ENCODE data around the gene COG5.
"Not testable (repeated sequence)": the region's sequence is repeated elsewhere in the genome, so short reads cannot be mapped to it uniquely, and the experiment has no call there.

COG5 gene

DNA sequence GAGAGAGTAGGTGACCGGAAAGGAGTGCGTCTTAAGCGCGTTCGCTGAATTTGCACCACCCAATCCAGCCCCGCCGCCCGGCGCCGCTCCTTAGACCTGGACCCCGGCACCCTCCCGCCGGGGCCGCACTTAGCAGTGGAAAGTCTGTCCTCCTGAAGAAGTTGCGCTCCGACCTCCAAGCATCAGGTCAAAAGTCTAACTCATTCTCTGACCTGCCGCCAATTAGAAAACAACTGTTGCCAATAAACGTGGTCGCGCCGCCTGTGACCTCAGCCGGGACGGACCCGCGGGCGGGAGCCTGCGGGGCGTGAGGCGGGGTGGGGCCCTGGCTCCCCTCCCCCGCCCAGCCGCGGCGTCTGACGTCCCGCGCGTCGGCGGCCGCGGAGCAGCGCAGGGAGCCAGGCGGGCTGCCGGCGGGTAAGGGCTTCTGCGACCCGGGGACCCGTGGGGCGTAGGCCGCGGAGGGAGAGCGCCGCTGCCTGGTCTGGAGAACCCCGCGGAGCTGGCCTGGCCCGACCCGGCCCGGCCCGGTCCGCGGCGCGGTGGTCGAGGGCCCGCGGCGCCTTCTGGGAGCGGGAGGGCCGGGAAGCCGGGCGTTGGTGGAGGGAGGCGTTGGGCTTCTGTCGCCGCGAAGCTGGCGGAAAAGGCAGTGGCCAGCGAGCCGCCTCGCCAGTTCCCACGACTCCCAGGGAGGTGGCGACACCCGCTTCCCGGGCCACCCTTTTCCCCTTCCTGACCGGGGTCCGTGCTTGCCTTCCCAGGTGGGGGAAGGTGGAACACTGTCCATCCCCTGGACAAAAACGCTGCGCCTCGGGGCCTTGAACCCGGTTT, 16.4 kb upstream of the COG5 start, which contains the start of gene BCAP29:
Gene BCAP29, plus strand, starts transcription at position 362 of the 831 bp plus-strand sequence. CDS start 527 bp downstream, outside the sequence.
- DNase-seq (ENCODE audit: low spot score) = peak; percentile 90

DNA sequence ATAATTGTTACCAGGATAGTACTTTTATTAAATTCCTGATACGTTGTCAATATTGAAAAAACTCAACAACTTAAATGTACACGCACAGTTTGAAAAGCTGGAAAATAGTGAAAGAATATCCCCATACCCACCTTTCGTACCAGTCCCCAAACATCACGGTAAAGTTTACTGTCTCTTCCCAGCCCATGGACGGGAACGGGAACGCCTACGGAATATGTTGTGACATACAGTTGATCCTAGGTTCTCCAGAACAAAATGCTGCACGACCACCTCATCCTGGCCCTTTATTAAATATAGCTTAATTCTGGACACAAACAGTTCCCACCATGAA, 15.8 kb upstream of the COG5 start:
- DNase-seq (ENCODE audit: low spot score) = no peak

DNA sequence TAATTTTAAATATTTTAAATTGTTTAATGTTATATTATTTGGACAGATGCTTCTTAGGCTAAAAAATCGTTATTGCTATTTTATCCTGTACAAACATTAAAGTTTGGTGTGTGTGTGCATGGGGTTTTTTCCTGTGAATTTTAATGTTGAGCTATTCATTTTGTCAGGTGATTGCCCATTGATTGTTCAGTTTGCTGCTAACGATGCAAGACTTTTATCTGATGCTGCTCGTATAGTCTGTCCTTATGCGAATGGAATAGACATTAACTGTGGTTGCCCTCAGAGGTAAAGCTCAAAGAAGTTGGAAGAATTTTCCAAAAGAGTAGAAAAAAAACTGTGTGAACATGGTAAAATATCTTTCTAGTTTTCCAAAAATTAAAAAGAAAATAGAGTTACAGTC, 9.8 kb upstream of the COG5 start:
- no peak for DNase-seq (ENCODE audit: low spot score)

DNA sequence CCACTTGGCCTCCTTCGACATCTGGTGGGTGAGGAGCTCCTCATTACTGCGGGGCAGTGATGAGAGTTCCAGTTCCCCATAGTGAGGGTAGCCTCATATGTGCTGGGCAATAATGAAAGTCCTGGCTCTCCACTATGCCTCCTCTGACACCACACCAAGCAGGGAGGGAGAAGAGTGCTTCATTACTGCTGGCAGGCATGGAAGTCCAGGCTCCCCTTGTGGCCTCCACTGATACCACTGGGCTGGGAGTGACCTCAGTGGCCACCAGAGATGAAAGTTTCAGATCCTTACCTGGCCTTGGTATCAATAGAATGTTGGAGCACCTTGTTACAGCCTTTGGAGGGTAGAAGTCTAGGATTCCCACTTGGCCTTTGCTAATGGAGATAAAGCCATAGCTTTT, 6.6 kb upstream of the COG5 start:
- no peak for DNase-seq (ENCODE audit: low spot score)

DNA sequence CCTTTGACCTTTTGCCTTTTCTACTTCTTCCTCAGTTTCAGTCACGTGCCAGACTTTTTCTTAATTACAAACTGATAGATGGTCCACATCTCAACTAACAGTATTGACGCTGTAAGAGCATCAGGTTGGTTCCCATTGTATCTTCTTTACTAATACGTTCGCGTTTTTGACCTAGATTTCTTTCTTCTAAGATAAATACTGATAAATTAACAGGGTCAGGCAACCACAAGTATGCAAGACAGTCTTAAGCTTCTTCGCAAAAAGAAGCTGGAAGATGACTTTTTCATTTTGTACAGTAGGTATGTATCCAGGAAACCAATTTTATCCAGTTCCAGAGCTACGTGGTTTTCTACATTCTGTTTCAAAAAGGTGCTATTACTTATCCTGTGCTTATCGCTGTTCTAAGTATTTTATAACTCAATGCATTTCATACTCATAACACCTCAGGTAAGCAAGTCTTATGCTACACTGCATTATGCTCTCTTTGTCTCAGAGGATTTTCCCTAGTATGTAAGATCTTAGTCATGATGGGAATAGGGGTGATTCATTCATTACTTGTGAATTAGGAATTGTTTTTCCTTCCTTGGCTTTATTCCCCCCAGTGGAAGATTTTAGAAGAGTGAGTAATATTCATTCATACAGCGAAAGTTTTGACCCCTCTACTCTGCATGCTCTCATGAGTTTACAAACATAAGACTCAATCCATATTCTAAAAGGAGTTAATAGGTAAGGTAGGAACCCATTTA, 1.0 kb upstream of the COG5 start:
- DNase-seq (ENCODE audit: low spot score) = no peak

DNA sequence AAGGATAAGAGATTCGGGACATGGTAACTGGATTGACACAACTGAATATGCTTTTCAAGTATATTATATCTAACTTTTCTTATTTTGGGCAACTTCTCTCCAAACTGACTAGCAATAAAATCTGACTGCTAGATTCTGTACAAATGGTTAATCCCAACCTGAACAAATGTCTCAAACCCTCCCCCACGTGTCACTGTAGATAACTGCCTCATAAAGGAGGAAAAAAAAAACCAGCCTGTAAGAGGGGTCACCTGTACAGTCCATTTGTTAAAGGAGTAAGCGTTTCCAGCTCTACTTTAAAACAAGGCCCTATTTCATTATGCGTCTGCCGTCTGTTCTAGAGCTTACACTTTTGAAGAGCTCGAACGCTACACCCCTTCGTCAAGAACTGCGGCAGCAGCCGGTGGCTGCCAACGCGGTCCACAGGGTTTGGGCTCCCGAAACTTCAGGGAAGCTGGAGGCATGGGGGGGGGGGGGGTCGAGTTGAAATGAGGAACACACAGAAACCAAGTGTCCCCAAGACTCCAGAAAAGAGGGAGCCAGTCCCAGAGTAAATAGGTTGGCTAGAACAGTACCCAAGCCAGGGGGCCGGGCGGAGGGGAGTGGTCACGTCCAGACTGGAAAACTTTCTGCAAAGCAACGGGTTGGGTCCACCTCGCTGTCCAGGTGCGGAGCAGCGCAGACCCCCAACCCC, 492 bp downstream of the COG5 start:
- peak; percentile 61 for DNase-seq (ENCODE audit: low spot score)

DNA sequence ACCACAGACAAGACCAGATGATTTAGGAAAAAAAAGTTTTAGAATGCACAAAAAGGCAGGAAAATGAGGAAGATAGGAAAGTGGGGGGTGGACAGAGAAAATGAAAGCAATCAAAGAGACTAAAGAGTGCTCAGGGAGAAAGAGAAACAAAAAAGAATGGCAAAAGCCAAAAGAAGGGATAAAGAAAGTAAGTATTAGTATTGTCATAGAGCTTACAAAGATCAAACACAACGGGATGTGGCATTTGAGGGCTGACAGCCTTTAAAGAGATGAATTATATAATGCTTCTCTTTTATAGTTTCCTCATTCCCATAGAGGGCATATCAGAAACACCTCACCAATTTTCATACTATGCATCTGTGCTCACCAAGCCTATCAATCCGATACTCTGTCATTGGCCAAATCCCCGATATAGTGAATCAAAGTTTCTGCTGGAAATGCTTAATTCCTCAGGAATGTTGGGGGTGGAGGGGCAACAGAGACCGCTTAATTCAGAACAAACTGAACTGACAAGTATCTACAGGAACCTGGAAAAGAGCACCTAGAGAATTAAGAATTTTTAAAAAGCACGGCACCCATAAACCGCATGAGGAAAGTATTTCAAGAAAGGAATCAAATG, 2.7 kb downstream of the COG5 start:
- DNase-seq (ENCODE audit: low spot score) = no peak

DNA sequence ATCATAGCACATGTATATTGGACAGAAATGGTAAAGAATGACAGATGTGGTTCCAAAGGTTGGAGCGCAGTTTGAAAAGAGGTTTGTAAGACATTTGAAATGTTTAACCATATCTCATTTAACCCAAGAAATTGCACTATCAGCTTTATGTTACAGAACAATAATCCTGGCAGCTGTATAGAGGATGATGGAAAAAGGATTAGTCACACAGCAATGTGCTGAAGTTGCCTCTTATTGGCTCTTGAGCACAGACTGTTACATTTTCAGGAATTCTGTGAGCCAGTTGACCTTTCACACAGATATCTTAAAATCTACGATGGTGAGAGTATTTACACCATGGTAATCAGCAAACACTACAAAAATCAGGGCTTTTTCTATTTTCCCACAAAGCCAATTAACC, 3.9 kb downstream of the COG5 start:
- no peak for DNase-seq (ENCODE audit: low spot score)

DNA sequence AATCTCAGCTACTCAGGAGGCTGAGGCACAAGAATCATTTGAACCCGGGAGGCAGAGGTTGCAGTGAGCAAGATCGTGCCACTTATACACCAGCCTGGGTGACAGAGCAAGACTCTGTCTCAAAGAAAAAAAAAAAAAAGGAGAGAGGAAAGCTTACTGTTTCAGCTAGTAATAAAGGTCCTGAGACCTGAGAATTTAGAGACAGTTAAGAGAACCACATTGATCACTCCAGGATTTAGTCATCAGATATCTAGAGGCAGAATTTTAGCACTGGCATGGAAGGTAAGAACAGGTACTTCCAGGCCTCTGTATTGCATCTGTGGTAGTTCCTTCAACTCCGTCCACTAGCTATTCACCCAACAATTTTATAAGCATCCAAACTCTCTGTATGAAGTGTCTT, 7.8 kb downstream of the COG5 start:
- no peak for DNase-seq (ENCODE audit: low spot score)

DNA sequence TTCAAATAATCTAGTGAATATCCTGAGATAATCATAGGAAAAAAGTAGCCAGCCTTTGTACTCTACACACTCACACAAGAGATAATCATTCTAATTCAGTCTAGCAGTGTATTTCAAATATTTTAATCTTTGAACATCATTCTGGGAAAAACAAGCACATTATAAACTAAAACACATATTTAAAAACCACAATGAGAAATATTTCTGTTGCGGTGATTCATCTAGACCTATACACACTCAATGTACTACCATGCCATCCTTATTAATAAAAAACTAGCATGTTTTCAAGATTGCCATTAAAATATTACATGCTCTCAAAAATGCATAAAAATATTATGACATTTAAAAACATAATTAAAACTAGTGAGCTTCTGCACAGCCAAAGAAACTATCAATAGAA, 11.8 kb downstream of the COG5 start:
- no peak for DNase-seq (ENCODE audit: low spot score)

DNA sequence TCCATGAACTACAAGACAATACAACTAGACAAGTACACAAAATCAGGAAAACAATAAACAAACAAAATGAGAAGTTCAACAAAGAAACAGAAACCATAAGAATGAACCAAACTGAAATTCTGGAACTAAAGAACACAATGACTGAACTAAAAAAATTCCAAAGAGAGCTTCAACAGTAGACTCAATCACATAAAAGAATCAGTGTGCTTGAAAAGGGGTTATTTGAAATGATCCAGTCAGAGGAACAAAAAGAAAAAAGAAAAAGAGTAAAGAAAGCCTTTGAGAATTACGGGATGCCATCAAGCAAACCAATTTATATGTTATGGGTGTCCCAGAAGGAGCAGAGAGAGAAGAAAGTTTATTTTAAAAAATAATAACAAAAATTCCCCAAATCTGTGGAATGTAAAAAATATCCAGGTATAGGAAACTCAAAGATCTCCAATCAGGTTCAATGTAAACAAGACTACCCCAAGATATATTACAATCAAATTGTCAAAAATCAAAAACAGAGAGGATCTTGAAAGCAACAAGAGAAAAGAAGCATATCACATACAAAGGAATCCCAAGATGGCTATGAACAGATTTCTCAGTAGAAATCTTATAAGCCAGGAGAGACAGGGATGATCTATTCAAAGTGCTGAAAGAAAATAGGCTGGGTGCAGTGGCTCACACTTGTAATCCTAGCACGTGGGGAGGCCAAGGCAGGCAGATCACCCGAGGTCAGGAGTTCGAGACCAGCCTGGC, 18.7 kb downstream of the COG5 start:
- DNase-seq (ENCODE audit: low spot score) = no peak

DNA sequence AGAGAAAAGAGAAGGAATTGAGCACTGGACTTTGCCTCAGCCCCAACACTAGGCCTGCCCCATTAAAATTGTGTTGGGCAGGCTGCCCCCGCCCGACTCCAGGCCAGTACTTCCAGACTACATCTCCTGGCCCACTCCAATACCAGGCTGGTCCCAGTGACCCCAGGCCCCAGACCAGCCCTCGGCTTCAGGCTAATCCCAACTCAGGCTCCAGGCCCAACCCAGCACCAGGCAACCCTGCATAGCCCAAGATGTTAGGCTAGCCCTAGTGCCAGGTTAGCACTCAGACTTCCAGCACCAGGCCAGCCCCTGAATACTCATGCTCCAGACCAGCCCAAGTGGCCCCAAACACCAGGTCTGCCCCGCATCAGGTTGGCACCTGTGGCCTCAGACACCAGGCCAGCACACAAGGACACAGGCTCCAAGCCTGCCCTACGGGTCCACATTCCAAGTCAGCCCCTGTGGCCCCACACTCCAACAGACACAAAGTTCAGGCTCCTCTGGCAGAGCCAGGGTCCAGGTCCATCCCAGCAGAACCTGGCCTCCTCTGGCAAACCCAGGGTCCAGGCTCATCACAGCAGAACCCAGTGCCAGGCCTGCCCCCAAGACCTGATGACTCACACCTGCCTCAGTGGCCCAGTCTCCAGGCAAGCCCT, 20.3 kb downstream of the COG5 start:
- DNase-seq (ENCODE audit: low spot score) = no peak

DNA sequence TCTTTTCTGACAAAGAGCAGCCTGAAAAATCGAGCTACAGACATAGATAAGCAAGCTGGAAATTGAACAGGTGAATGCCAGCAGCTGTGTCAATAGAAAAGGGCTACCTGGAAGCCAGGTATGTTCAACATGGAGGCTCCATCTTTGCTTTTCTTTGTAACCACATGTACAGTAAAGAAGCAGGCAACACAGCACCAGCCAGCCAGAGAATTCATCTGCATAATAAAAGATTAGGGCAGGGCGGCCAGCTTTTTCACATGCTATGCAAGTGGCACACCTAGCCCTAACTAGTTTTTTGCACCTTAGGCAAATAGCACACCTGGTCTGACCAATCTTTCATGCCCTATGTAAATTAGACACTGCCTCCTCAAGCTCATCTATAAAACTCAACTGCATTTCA, 25.7 kb downstream of the COG5 start:
- no peak for DNase-seq (ENCODE audit: low spot score)

DNA sequence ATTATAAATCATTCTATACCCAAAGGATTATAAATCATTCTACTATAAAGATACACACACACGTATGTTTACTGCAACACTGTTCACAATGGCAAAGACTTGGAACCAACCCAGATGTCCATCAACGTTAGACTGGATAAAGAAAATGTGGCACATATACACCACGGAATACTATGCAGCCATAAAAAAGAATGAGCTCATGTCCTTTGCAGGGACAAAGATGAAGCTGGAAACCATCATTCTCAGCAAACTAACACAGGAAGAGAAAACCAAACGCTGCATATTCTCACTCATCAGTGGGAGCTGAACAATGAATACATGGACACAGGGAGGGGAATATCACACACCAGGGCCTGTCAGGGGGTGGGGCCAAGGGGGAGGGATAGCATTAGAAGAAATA, 26.5 kb downstream of the COG5 start:
- not testable (repeated sequence) for DNase-seq (ENCODE audit: low spot score)

DNA sequence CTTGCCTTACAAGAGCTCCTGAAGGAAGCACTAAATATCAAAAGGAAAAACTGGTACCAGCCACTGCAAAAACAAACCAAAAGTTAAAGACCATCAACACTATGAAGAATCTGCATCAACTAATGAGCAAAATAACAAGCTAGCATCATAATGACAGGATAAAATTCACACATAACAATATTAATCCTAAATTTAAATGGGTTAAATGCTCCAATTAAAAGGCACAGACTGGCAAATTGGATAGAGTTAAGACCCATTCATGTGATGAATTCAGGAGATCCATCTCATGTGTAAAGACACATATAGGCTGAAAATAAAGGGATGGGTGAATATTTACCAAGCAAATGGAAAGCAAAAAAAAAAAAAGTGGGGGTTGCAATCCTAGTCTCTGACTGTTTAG, 29.6 kb downstream of the COG5 start:
- DNase-seq (ENCODE audit: low spot score) = no peak

DNA sequence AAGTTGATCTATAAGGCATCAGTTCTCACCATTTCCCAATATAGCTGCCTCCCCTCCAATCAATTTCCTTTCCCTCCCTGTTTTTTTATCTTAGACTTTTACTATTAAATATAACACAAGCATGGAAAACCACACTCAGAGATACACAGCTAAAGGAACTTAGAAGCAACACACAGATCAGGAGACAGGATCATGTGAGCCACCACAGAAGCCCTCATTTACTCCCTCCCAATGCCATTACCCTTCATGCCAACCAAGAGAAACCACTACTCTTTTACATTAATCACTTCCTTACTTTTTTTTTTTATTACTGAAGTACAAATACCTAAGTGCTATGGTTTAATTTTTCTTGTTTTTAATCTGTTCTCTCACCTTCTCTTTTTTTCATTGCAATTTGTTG, 33.0 kb downstream of the COG5 start:
- no peak for DNase-seq (ENCODE audit: low spot score)

DNA sequence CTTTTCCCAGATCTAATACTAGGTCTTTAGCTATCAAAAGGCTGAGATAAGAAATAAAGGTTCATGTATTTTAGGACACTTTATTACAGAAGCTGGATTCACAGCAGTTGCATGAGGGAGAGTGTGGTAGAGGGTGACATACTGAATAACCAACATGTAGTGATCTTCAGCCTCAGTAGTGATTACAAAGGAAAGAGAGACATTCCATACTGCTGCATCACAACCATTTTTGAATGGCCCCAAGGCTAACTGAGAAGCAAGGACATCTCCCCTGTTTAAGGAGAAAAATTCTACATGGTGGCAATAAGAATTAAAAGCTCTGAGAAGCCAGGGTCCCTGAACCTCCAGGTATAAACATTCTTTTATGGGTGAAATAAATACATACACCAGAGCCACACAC, 35.3 kb downstream of the COG5 start:
- DNase-seq (ENCODE audit: low spot score) = no peak

DNA sequence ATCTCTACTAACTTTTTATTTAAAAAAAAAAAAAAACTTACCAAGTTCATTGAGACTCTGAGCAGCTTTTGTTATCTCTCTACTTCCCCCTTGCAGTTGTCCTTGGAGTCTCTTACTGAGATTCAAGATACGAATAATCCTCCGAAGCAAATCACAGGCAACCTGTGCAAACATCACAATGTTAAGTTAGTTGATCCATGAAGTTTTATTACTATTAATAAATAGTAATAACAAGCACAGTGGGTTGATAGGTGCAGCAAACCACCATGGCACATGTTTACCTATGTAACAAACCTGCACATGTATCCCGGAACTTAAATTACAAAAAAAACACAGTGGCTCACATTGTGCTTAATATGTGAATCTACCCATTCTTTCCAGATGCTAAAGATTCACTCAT, 36.5 kb downstream of the COG5 start:
- no peak for DNase-seq (ENCODE audit: low spot score)

DNA sequence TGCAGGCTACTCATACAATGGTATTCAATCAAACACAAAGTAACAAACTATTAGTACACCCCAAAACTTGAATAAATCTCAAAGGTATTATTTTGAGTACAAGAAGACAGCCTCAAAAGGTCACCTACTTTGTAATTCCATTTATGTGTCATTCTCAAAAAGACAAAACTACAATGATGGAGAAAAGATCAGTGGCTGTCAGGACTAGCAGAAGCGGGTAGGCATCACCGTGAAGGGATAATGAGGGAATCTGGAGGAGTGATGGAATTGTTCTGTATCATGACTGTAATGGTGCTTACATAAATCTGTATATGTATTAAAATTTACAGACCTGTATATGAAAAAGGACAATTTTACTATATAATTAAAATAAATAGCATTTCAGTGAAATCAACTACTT, 37.0 kb downstream of the COG5 start:
- no peak for DNase-seq (ENCODE audit: low spot score)

DNA sequence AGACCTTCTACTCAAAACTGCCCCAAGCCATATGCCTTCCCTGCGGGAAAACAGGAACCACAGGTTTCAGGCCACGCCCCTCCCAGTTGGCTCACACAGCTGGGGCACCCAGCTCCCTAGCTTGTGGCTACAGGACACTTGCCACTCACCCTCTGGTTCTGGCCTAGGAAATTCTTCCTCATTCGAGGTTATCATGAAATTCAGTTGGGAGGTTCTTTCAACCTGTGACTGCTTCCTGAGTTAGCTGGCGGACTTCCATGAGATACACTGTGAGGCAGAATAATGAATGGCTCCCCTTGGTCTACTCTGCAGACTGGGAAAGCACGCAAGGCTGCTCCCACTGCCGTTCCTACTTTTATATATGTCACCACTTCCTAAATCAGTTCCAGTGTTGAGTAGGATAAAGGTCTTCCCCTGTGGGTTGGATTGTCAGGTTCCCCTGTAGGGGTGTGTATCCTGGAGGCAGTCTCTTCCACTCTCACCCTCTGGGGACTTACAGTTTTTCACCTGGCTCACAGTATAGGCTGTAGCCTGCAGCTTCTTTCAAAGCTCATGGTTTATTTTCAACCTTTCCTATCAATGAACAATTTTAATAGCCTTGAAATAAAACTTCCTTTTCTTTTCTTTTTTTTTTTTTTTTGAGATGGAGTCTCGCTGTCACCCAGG, 56.9 kb downstream of the COG5 start:
- DNase-seq (ENCODE audit: low spot score) = no peak

Measured in NAMALWA (cell line).